Mononuclear cell (primary cell): ENCODE data around the gene HOXC5. TPM values are rescaled to one million over a fixed set of nuclear protein-coding genes. Genes with fewer than 3 reads are reported as not detected.

Experiments used
- H3K27me3 ChIP-seq: 2 replicates; pipeline ENCODE4 v1.6.0; 2011; ENCODE audit warnings: low read length, control low read depth; ENCODE audit not compliant: insufficient read depth
- H3K4me1 ChIP-seq: 2 replicates; pipeline ENCODE4 v1.5.1; 2011; ENCODE audit warnings: mild to moderate bottlenecking, low read length, control low read depth; ENCODE audit not compliant: insufficient read depth
- H3K4me3 ChIP-seq: 2 replicates; pipeline ENCODE4 v1.5.1; 2011; ENCODE audit warnings: mild to moderate bottlenecking, low read length, moderate library complexity
- H3K9me3 ChIP-seq: 2 replicates; pipeline ENCODE4 v1.5.1; 2011; ENCODE audit warnings: low read depth, mild to moderate bottlenecking, control low read depth, low read length
- total RNA-seq: library from RNA; depleted of rRNA; stranded (reverse); fragments of >200 nt; gene quantifications from one replicate; pipeline ENCODE4 v1.2.3, GENCODE V29; 2012

HOXC5 gene
- total RNA-seq, 1 donor = not detected

DNA sequence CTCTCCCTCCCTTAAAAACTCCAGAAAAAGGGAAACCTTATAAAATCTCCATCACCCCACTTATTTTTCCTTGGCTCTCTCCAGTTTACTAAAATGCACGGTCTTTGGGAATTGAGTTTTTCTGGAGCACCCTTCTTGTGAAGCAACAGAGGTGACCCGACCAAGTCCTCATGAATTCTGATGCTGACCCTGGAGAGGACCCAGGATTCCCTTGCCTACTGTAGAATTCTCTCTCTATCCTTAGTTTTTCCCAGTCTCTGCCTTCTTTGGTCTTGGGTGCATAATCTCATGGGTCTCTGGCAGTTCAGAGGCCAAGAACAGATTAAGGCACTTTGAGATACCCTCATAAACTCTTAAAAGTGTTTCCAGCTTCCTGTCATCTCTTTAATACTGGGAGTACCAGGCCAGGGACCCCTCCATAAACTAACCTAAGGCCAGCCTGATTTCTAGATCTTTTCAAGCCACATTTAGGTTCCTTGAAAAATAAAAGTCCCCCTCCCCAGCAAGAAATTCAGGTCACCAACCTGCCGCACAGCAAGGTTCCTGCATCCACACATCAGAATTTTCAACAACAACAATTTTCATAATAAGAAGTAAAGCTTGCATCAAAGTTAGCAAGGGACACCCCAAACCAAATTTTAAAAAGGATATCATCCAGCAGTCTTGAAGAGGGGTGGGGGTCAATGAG is 15.7 kb downstream of the HOXC5 start:
- H3K4me1 ChIP-seq = peaks cover 28% of the 10 kb centered on the region
- no peaks in the 10 kb centered on the region for H3K9me3 ChIP-seq
- no peak overlapping the region for H3K4me3 ChIP-seq
- peaks cover 99% of the 10 kb centered on the region for H3K27me3 ChIP-seq

DNA sequence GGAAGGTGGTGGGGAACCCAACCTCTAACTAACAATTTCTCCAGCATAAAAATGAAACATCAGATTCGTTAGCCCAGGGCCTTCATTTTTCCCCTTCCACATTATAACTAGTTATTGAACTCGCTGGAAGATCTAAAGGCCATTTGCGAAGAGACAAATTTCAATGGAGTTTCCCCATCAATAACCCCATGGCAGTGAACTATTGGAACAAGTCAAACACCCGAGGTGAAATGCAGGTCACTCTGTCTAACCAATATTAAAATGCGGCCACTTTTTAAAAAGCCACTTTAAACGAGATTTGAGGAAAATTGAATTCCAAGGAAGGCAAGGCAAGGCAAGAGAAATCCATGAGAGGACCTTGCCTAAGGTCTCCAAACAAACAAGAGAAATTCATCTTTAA is 16.3 kb downstream of the HOXC5 start:
- H3K27me3 ChIP-seq = peaks cover 99% of the 10 kb centered on the region
- no peaks in the 10 kb centered on the region for H3K9me3 ChIP-seq
- no peak overlapping the region for H3K4me3 ChIP-seq
- H3K4me1 ChIP-seq = peaks cover 28% of the 10 kb centered on the region

DNA sequence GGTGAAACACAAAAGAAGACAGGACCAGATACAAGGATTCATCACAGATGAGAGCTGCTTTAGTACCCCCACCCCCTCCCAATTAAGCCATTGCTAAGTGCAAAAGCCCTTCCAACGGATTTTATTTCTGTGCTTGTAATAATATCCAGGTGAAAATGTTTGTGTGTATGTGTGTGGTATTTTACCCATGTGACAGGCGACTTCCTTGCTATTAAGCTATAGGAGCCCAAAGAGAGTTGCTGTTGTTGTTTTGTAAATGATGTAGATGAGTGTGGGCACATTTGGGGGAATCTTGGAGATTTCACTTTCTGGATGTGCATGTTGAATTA is 17.6 kb downstream of the HOXC5 start:
- Histone ChIP-seq H3K9me3 (no peaks in the 10 kb centered on the region), H3K27me3 (peaks cover 95% of the 10 kb centered on the region), H3K4me3 (no peak overlapping the region), H3K4me1 (peaks cover 28% of the 10 kb centered on the region)

- H3K27me3 ChIP-seq = peaks cover 95% of the 10 kb centered on the region
Observed at GRCh38 chr12:54051026-54051842, 18.4 kb downstream of the HOXC5 start.

GRCh38 chr12:54051874-54052437 is 19.1 kb downstream of the HOXC5 start:
- H3K27me3 ChIP-seq = peaks cover 95% of the 10 kb centered on the region
- H3K4me1 ChIP-seq = peaks cover 25% of the 10 kb centered on the region
- H3K4me3 ChIP-seq = no peak overlapping the region

More at GRCh38 chr12:54051026-54051842, 18.4 kb downstream of the HOXC5 start:
- Histone ChIP-seq H3K4me1 (peaks cover 28% of the 10 kb centered on the region), H3K4me3 (no peak overlapping the region), H3K9me3 (no peaks in the 10 kb centered on the region)

GRCh38 chr12:54052438-54053002 is 19.7 kb downstream of the HOXC5 start:
- peaks cover 19% of the 10 kb centered on the region for H3K4me1 ChIP-seq
- peaks cover 95% of the 10 kb centered on the region for H3K27me3 ChIP-seq
- no peak overlapping the region for H3K4me3 ChIP-seq
- no peaks in the 10 kb centered on the region for H3K9me3 ChIP-seq

More at GRCh38 chr12:54051874-54052437, 19.1 kb downstream of the HOXC5 start:
- no peaks in the 10 kb centered on the region for H3K9me3 ChIP-seq

GRCh38 chr12:54053003-54053750 is 20.3 kb downstream of the HOXC5 start:
- Histone ChIP-seq H3K9me3 (no peaks in the 10 kb centered on the region), H3K4me1 (peaks cover 18% of the 10 kb centered on the region), H3K27me3 (peaks cover 95% of the 10 kb centered on the region), H3K4me3 (peak overlapping the region; percentile 38)

- Histone ChIP-seq H3K4me3 (peak within 1 kb of the TSS; percentile 38), H3K9me3 (no peaks in the 10 kb centered on the region), H3K27me3 (peaks cover 95% of the 10 kb centered on the region), H3K4me1 (peaks cover 18% of the 10 kb centered on the region)
Observed at GRCh38 chr12:54053751-54054741, 21.2 kb downstream of the HOXC5 start, which contains the start of gene HOXC4. Gene HOXC4 (plus strand): TSS chr12:54053835. CDS start chr12:54053923, 88 bp downstream.

- H3K4me3 ChIP-seq = no peak overlapping the region
- no peaks in the 10 kb centered on the region for H3K9me3 ChIP-seq
- peaks cover 18% of the 10 kb centered on the region for H3K4me1 ChIP-seq
- H3K27me3 ChIP-seq = peaks cover 95% of the 10 kb centered on the region
Observed at GRCh38 chr12:54054742-54055194, 21.9 kb downstream of the HOXC5 start.

DNA sequence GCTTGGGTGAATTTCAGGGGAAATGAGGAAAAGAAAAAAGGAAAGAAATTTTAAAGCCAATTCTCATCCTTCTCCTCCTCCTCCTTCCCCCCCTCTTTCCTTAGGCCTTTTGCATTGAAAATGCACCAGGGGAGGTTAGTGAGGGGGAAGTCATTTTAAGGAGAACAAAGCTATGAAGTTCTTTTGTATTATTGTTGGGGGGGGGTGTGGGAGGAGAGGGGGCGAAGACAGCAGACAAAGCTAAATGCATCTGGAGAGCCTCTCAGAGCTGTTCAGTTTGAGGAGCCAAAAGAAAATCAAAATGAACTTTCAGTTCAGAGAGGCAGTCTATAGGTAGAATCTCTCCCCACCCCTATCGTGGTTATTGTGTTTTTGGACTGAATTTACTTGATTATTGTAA is 22.7 kb downstream of the HOXC5 start:
- Histone ChIP-seq H3K4me1 (peaks cover 14% of the 10 kb centered on the region), H3K9me3 (no peaks in the 10 kb centered on the region), H3K27me3 (peaks cover 95% of the 10 kb centered on the region), H3K4me3 (no peak overlapping the region)

GRCh38 chr12:54056110-54056509 is 23.3 kb downstream of the HOXC5 start:
- Histone ChIP-seq H3K9me3 (no peaks in the 10 kb centered on the region), H3K4me3 (no peak overlapping the region), H3K4me1 (peaks cover 11% of the 10 kb centered on the region), H3K27me3 (peaks cover 95% of the 10 kb centered on the region)

GRCh38 chr12:54058128-54058768 is 25.4 kb downstream of the HOXC5 start:
- Histone ChIP-seq H3K27me3 (peaks cover 92% of the 10 kb centered on the region), H3K4me3 (no peak overlapping the region)

DNA sequence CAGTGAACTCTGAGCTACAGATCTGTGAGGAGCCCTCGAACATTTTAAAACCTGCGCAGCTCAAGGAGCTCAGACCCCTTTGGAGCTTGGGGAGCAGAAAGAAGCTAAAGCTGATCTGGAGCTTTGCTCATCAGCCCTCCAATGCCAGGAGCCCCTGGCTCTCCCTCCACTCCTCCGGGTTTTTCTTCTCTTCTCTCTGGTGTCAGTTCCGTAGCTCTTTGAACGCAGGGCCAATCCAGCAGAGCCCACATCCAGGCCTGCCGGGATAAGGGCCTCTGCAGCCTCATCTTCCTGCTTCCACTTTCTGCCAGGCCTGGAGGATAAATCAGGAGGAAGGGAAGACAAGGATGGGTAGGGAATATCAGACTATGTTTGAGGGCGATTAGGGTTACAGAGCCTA is 26.8 kb downstream of the HOXC5 start:
- H3K9me3 ChIP-seq = no peaks in the 10 kb centered on the region

More at GRCh38 chr12:54058128-54058768, 25.4 kb downstream of the HOXC5 start:
- Histone ChIP-seq H3K4me1 (peaks cover 1% of the 10 kb centered on the region), H3K9me3 (no peaks in the 10 kb centered on the region)

More for the DNA sequence above, 26.8 kb downstream of the HOXC5 start:
- H3K4me3 ChIP-seq = no peak overlapping the region
- H3K4me1 ChIP-seq = no peaks in the 10 kb centered on the region
- peaks cover 89% of the 10 kb centered on the region for H3K27me3 ChIP-seq
